HG03095 (cell line): ENCODE data around the gene KLHL11.

Source experiments
- ATAC-seq: cut with Tn5 transposase; IDR thresholded peaks from one replicate; pipeline ENCODE4 v1.9.1; 2021; ENCODE audit warnings: moderate library complexity; ENCODE audit not compliant: unreplicated experiment

Gene KLHL11

GRCh38 chr17:41812381-41813151, 52.7 kb downstream of the KLHL11 start, which contains the start of gene FKBP10:
Gene FKBP10, plus strand, starts transcription at chr17:41813004. Its CDS starts 31 bp downstream, at chr17:41813035.
- no peak for ATAC-seq

- ATAC-seq, result no peak
Measured at GRCh38 chr17:41811549-41812380, 53.5 kb downstream of the KLHL11 start, which contains the start of gene P3H4. Gene P3H4, minus strand, starts transcription at chr17:41811949. Its CDS starts 34 bp downstream, at chr17:41811915.

DNA sequence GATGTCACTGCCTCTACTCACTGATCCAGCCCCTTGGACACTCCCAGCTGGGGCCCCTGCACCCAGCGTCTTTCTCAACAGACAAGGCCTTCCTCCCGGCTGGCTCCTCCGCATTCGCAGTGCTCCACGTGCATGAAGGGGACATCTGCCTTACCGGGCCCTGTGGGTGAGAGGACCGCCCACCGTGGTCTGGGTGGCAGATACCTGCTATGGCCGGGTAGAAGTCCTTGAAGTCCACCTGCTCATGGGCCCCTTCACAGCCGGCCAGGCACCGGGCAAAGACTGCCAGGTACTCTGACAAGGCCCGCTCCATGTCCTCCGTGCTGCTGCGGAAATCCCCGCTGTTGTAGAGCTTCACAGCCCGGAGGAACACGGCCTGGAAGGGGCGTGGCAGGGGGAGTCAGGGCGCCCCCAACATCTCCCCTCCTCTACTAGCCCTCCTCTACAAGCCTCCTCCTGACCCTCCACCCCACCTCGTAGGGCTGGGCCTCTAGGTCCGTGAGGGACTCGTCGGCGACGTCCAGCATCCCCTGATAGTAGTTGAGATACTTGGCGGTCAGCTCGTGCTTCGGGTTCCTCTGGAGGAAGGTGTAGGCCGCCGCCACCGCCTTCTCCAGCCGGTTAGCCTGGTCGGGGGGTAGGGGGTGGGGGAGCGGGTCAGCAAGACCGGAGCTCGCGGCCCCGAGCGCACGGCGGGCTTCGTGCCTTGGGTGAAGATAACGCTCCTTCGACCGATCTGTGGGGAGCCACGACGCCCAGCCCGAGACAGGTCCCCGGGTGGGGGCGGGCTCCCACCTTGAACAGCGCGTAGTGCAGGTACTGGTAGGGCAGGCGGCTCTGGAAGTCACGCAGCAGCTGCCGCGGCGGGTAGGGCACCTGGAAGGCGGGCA, 54.3 kb downstream of the KLHL11 start:
- ATAC-seq, result no peak

DNA sequence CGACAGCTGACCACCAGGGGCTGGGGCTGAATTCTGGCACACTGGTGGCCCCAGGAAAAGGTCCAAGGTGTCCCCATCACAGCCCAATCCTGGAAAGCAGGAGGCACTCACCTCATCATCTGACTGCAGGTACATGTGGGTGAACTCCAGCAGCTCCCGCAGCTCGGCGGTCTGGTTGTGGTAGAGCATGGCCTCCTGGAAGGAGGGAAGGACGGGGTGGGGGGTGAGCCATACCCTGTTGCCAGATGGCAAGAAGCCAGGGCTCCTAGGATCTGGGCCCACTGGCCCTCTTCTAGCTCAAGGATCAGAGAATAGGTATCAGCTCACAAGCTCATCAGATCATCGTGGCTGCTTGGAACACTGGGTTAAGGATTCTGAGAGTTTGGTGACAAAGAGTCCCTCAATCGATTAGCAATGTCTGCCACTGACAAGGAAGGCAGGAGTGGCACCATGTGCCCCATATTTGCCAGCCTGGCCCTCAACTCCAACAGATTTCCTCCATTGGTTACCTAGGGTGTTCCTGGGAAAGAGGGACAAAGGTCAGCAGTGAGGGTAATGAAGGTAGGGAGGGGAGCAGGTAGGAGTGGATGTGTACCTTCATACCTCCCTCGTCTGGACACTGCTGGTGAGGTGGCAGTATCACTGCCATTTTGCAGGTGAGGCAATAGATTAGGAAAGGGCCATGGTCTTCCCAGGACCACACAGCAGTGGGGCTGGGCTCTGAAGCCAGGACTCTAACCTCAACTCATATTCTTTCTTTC, 58.4 kb downstream of the KLHL11 start:
- ATAC-seq, result no peak
